ENCODE measurements around the gene NT5M. TPM values are rescaled to one million over a fixed set of nuclear protein-coding genes. Genes with fewer than 3 reads are reported as not detected.

NT5M gene
- total and polyA plus RNA-seq, 11 donors = 4.1 to 15.1 (median 7.6) TPM

- Histone ChIP-seq H3K36me3 (no peaks in the 10 kb centered on the region), H3K4me3 (no peak overlapping the region), H3K9me3 (no peaks in the 10 kb centered on the region), H3K27ac (no peak overlapping the region), H3K27me3 (no peaks in the 10 kb centered on the region), H3K4me1 (peaks cover 0 to 5% (median 0%) of the 10 kb centered on the region in 12 donors)
- ATAC-seq = peak in 2 of 4 donors; percentile 22 to 31
- 80 to 92% (median 87%) methylated on average over 6 to 14 of the region's 14 CpGs for WGBS, 4 donors
- intact Hi-C loops (cut with DNase I) = no loop called here
- DNase-seq = peak in 1 of 5 donors; percentile 48
- TF ChIP-seq CTCF (IDR thresholded peaks at IDR 0.05) (no peak), POLR2A (IDR thresholded peaks at IDR 0.05) (no peak)
Observed at GRCh38 chr17:17344507-17345293, 41.5 kb downstream of the NT5M start.

GRCh38 chr17:17345294-17345597 is 42.1 kb downstream of the NT5M start:
- Histone ChIP-seq H3K27ac (no peak overlapping the region), H3K9me3 (no peaks in the 10 kb centered on the region), H3K4me3 (no peak overlapping the region), H3K4me1 (peaks cover 0 to 5% (median 0%) of the 10 kb centered on the region in 12 donors), H3K27me3 (no peaks in the 10 kb centered on the region), H3K36me3 (no peaks in the 10 kb centered on the region)
- DNase-seq (peak in 1 of 5 donors; percentile 3), ATAC-seq (no peak)
- TF ChIP-seq POLR2A (IDR thresholded peaks at IDR 0.05) = no peak
- TF ChIP-seq CTCF (IDR thresholded peaks at IDR 0.05) = no peak
- intact Hi-C loops (cut with DNase I) = no loop called here
- WGBS, 4 donors = 88 to 97% (median 93%) methylated on average over 4 of the region's 4 CpGs

- DNase-seq (peak in 1 of 5 donors; percentile 46), ATAC-seq (no peak)
- WGBS, 4 donors = 87 to 93% (median 88%) methylated on average over 13 to 14 of the region's 14 CpGs
- Histone ChIP-seq H3K27ac (no peak overlapping the region), H3K27me3 (no peaks in the 10 kb centered on the region), H3K4me1 (peaks cover 0 to 5% (median 0%) of the 10 kb centered on the region in 12 donors), H3K36me3 (no peaks in the 10 kb centered on the region), H3K4me3 (no peak overlapping the region), H3K9me3 (no peaks in the 10 kb centered on the region)
- TF ChIP-seq POLR2A (IDR thresholded peaks at IDR 0.05) (no peak), CTCF (IDR thresholded peaks at IDR 0.05) (no peak)
- intact Hi-C loops (cut with DNase I) = no loop called here
Observed at GRCh38 chr17:17345686-17346427, 42.7 kb downstream of the NT5M start.

Data from heart left ventricle (tissue), 16 donors.